HCT116 (cell line): ENCODE data around the gene TTC33. TPM values are rescaled to one million over a fixed set of nuclear protein-coding genes. Genes with fewer than 3 reads are reported as not detected.

ENCODE experiments used
- ATAC-seq: fragments of 200-7000 bp; cut with Tn5 transposase; 2 replicates; pipeline ENCODE4 v1.9.1; 2020; ENCODE audit warnings: mild to moderate bottlenecking, moderate library complexity
- BruUV-seq: library from RNA; stranded (reverse); fragments of 400-500 nt; replicated peaks from 2 replicates; lab custom pipeline; 2021; lab: Mats Ljungman, UMichigan
- CTCF ChIA-PET: fragments of 300-600 bp; sonication (Branson Sonifier 250); formaldehyde crosslinking; loops from one replicate; lab custom pipeline; 2021; ENCODE audit warnings: antibody characterized with exemption; lab: Charles Lee
- POLR2A ChIA-PET: fragments of 300-600, 350-600 bp; sonication (Branson Sonifier 250); formaldehyde crosslinking; loops from one replicate; lab custom pipeline; 2021; ENCODE audit warnings: antibody characterized with exemption; lab: Charles Lee
- RAD21 ChIA-PET, 2 experiments: fragments of 300-600 bp; sonication (Branson Sonifier 250); formaldehyde crosslinking; loops; one replicate each; lab custom pipeline; 2023; ENCODE audit warnings: low total read pairs in 2 of 2; ENCODE audit not compliant: uncharacterized antibody in 2 of 2, unreplicated experiment in 2 of 2, low non-redundant PET in 1 of 2; lab: Charles Lee
- DNase-seq: peaks from one replicate; pipeline ENCODE4 v3.0.0-alpha.2; 2010; ENCODE audit warnings: low read depth, low spot score
- H2AFZ ChIP-seq: fragments of 200-600 bp; shearing (Covaris generic), sonication (generic); 2 replicates; pipeline ENCODE4 v1.6.1; 2017; ENCODE audit warnings: low read depth, mixed run types, mixed read lengths, antibody characterized with exemption, low read length; ENCODE audit not compliant: poor library complexity, severe bottlenecking
- H3K27ac ChIP-seq: 2 replicates; pipeline ENCODE4 v1.5.1; 2012; ENCODE audit warnings: low read depth, low read length
- H3K27me3 ChIP-seq: fragments of 200-600 bp; sonication (generic); 2 replicates; pipeline ENCODE4 v1.6.1; 2016; ENCODE audit warnings: mixed run types, low read length, mixed read lengths; ENCODE audit not compliant: insufficient read depth
- H3K36me3 ChIP-seq, 2 experiments: fragments of 200-500 bp in 1 of 2; fragments of 200-600 bp in 1 of 2; sonication (Bioruptor generic) in 1 of 2; sonication (generic) in 1 of 2; 2 replicates each; pipeline versions ENCODE4 v1.5.1 to v1.6.1; 2014 to 2016; ENCODE audit warnings: low read length in 2 of 2, inconsistent platforms in 1 of 2, mixed read lengths in 1 of 2, mixed run types in 1 of 2; ENCODE audit not compliant: insufficient read depth in 2 of 2, control insufficient read depth in 1 of 2
- H3K4me1 ChIP-seq, 2 experiments: fragments of 200-600 bp in 1 of 2; sonication (generic) in 1 of 2; 2 replicates each; pipeline versions ENCODE4 v1.5.1 to v1.6.1; 2012 to 2017; ENCODE audit warnings: low read length in 2 of 2, inconsistent platforms in 1 of 2, mild to moderate bottlenecking in 1 of 2, mixed read lengths in 1 of 2, mixed run types in 1 of 2, moderate library complexity in 1 of 2; ENCODE audit not compliant: insufficient read depth in 2 of 2, control insufficient read depth in 1 of 2
- H3K4me2 ChIP-seq: fragments of 200-600 bp; sonication (generic); 2 replicates; pipeline ENCODE4 v1.6.1; 2017; ENCODE audit warnings: mixed run types, low read length, mixed read lengths
- H3K4me3 ChIP-seq, 2 experiments: fragments of 200-600 bp in 1 of 2; sonication (generic) in 1 of 2; replicated peaks in 1 of 2; 2 replicates each; pipeline ENCODE4 v1.5.1; 2011 to 2016; ENCODE audit warnings: low read length in 2 of 2, control low read depth in 1 of 2, low read depth in 1 of 2, mild to moderate bottlenecking in 1 of 2, mixed read lengths in 1 of 2, mixed run types in 1 of 2
- H3K79me2 ChIP-seq: fragments of 200-600 bp; sonication (generic); 2 replicates; pipeline ENCODE4 v1.6.1; 2017; ENCODE audit warnings: mild to moderate bottlenecking, mixed run types, low read length, moderate library complexity, mixed read lengths; ENCODE audit not compliant: insufficient read depth
- H3K9ac ChIP-seq: fragments of 200-600 bp; sonication (generic); 2 replicates; pipeline ENCODE4 v1.6.1; 2016; ENCODE audit warnings: low read length, mixed read lengths
- H3K9me2 ChIP-seq: fragments of 200-600 bp; sonication (generic), shearing (Covaris generic); 2 replicates; pipeline ENCODE4 v1.6.1; 2017; ENCODE audit warnings: mixed run types, mild to moderate bottlenecking, moderate library complexity; ENCODE audit not compliant: insufficient read depth
- H3K9me3 ChIP-seq, 2 experiments: fragments of 200-500 bp in 1 of 2; fragments of 200-600 bp in 1 of 2; sonication (Bioruptor generic) in 1 of 2; sonication (generic) in 1 of 2; 2 replicates each; pipeline ENCODE4 v1.6.1; 2014 to 2017; ENCODE audit warnings: low read length in 2 of 2, mixed read lengths in 2 of 2, inconsistent platforms in 1 of 2, low read depth in 1 of 2, mild to moderate bottlenecking in 1 of 2, mixed run types in 1 of 2, moderate library complexity in 1 of 2; ENCODE audit not compliant: control insufficient read depth in 1 of 2, insufficient read depth in 1 of 2
- H4K20me1 ChIP-seq: fragments of 200-600 bp; sonication (generic), shearing (Covaris generic); 2 replicates; pipeline ENCODE4 v1.6.1; 2017; ENCODE audit warnings: mixed run types, mild to moderate bottlenecking, moderate library complexity; ENCODE audit not compliant: insufficient read depth
- CEBPB ChIP-seq: IDR thresholded peaks from 2 replicates; pipeline ENCODE4 v1.6.1; 2012; ENCODE audit warnings: low read depth
- CTCF ChIP-seq, 3 experiments: fragments of 200-600 bp in 1 of 3; sonication (generic) in 1 of 3; IDR thresholded peaks in 2 of 3; conservative IDR thresholded peaks in 1 of 3; 2 replicates each; pipeline ENCODE4 v1.5.1; 2012 to 2017; ENCODE audit warnings: low read depth in 2 of 3, low read length in 2 of 3, antibody characterized with exemption in 1 of 3, borderline replicate concordance in 1 of 3, control low read depth in 1 of 3, mild to moderate bottlenecking in 1 of 3, mixed read lengths in 1 of 3, mixed run types in 1 of 3, moderate library complexity in 1 of 3; ENCODE audit not compliant: insufficient read depth in 1 of 3
- EGR1 ChIP-seq: IDR thresholded peaks from 2 replicates; pipeline ENCODE4 v1.6.1; 2012; ENCODE audit warnings: low read depth
- EZH2 ChIP-seq: fragments of 200-600 bp; sonication (generic); IDR thresholded peaks from 2 replicates; pipeline ENCODE4 v1.6.1; 2017; ENCODE audit warnings: antibody characterized with exemption, mixed run types
- JUND ChIP-seq: IDR thresholded peaks from 2 replicates; pipeline ENCODE4 v1.6.1; 2012
- POLR2A ChIP-seq: IDR thresholded peaks from 2 replicates; pipeline ENCODE4 v1.7.0; 2011; ENCODE audit warnings: borderline replicate concordance; ENCODE audit not compliant: insufficient read depth, insufficient read length; ENCODE audit errors: extremely low read depth
- SIN3A ChIP-seq: IDR thresholded peaks from 2 replicates; pipeline ENCODE4 v1.6.1; 2012; ENCODE audit warnings: low read depth
- SP1 ChIP-seq: IDR thresholded peaks from 2 replicates; pipeline ENCODE4 v1.6.1; 2012; ENCODE audit warnings: low read depth
- SRF ChIP-seq: IDR thresholded peaks from 2 replicates; pipeline ENCODE4 v1.6.1; 2012; ENCODE audit warnings: low read depth
- TCF7L2 ChIP-seq: IDR thresholded peaks from 2 replicates; pipeline ENCODE4 v1.7.0; 2011; ENCODE audit warnings: borderline replicate concordance, inconsistent platforms; ENCODE audit not compliant: insufficient read depth, insufficient read length; ENCODE audit errors: extremely low read depth
- ZBTB33 ChIP-seq: IDR thresholded peaks from 2 replicates; pipeline ENCODE4 v1.6.1; 2011; ENCODE audit warnings: mild to moderate bottlenecking, low read length, moderate library complexity; ENCODE audit not compliant: insufficient replicate concordance; ENCODE audit errors: extremely low read depth
- ZFX ChIP-seq: fragments of 450-650 bp; IDR thresholded peaks from 2 replicates; pipeline ENCODE4 v1.6.1; 2017
- ZNF274 ChIP-seq: fragments of 200-500 bp; sonication (Bioruptor generic); IDR thresholded peaks from 2 replicates; pipeline ENCODE4 v1.6.1; 2014; ENCODE audit warnings: mild to moderate bottlenecking, low read depth, low read length, inconsistent platforms
- intact Hi-C: fragments of 100-400 bp; cut with micrococcal nuclease; formaldehyde crosslinking; loops from 2 replicates; pipeline ENCODE4 v1.10.0; 2022
- total RNA-seq: library from RNA; stranded (reverse); gene quantifications from one replicate; pipeline ENCODE4 v1.2.1, GENCODE V29; 2021; ENCODE audit not compliant: unreplicated experiment
- TF ChIP-seq, protein P1 (sequence below): IDR thresholded peaks from 2 replicates; pipeline ENCODE4 v1.6.1; 2012

TTC33 gene
- total RNA-seq, 1 experiment from 2014 or later, result 14.5 TPM

DNA sequence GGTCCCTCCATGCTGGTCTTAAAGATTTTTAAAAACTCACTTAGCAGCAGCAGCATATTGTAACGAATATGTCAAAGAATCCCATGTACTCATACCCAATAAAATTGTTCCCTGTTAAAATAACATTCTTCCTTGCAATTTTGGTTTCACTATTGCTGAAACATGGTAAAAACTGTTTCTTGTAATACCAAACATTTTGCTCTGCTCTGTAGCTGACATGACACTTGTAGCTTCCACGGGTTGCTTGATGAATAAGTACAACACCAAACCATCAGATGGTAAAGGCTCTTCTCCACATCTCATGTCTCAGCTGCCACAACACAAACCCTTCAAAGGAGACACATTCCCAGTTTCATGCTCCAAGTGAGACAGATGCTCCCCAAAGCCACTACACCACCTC is 256.8 kb downstream of the TTC33 start:
- Histone ChIP-seq H3K4me2 (no peak overlapping the region), H3K9ac (no peak overlapping the region), H2AFZ (no peak overlapping the region), H3K4me1 (no peaks in the 10 kb centered on the region), H3K9me3 (no peaks in the 10 kb centered on the region), H3K27ac (no peak overlapping the region), H3K36me3 (no peaks in the 10 kb centered on the region), H3K9me2 (no peaks in the 10 kb centered on the region), H3K27me3 (no peaks in the 10 kb centered on the region), H3K4me3 (no peak overlapping the region), H3K79me2 (no peaks in the 10 kb centered on the region), H4K20me1 (no peaks in the 10 kb centered on the region)
- ChIA-PET POLR2A (no interaction called here), RAD21 (no interaction called here), CTCF (no interaction called here)
- intact Hi-C loops, result no loop called here
- no peak for ATAC-seq
- no TSS peak for BruUV-seq
- TF ChIP-seq SIN3A, result no peak
- TF ChIP-seq SP1, result no peak
- no peak for TF ChIP-seq ZFX
- no peak for TF ChIP-seq POLR2A
- TF ChIP-seq EGR1, result no peak
- TF ChIP-seq, protein P1, sequence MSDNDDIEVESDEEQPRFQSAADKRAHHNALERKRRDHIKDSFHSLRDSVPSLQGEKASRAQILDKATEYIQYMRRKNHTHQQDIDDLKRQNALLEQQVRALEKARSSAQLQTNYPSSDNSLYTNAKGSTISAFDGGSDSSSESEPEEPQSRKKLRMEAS, result no peak
- TF ChIP-seq ZBTB33, result no peak
- TF ChIP-seq JUND, result no peak
- DNase-seq, result no peak

- Histone ChIP-seq H2AFZ (no peak overlapping the region), H3K27me3 (no peaks in the 10 kb centered on the region), H3K4me2 (no peak overlapping the region), H3K9ac (no peak overlapping the region), H3K4me3 (no peak overlapping the region), H4K20me1 (no peaks in the 10 kb centered on the region), H3K9me2 (no peaks in the 10 kb centered on the region), H3K36me3 (no peaks in the 10 kb centered on the region), H3K4me1 (no peaks in the 10 kb centered on the region), H3K27ac (no peak overlapping the region), H3K9me3 (no peaks in the 10 kb centered on the region), H3K79me2 (no peaks in the 10 kb centered on the region)
- intact Hi-C loops, result no loop called here
- ChIA-PET CTCF (no interaction called here), RAD21 (no interaction called here), POLR2A (no interaction called here)
- DNase-seq (no peak), ATAC-seq (no peak)
- BruUV-seq, result no TSS peak
- no peak for TF ChIP-seq CTCF (IDR thresholded peaks at IDR 0.05 in 2 of 3, conservative IDR thresholded peaks at IDR 0.05 in 1 of 3; ENCODE audit: borderline replicate concordance in 1 of 3, insufficient read depth in 1 of 3, low read depth in 2 of 3, low read length in 2 of 3)
- TF ChIP-seq ZNF274, result no peak
- no peak for TF ChIP-seq ZBTB33
- no peak for TF ChIP-seq TCF7L2
- TF ChIP-seq ZFX, result no peak
- TF ChIP-seq, protein P1, result no peak
- TF ChIP-seq SRF, result no peak
- no peak for TF ChIP-seq JUND
- TF ChIP-seq EZH2, result no peak
- TF ChIP-seq CEBPB, result no peak
- no peak for TF ChIP-seq POLR2A
These were observed 258.2 kb downstream of the TTC33 start for GRCh38 chr5:40497573-40497972.
